Activated CD4-positive, alpha-beta T cell treated with anti-CD3 and anti-CD28 coated beads, Interleukin-2, amount 10 ng/mL, durations not matched to agents 24 days and 14 days (primary cell): ENCODE results near the gene DLGAP4. TPM values are rescaled to one million over a fixed set of nuclear protein-coding genes. Genes with fewer than 3 reads are reported as not detected.
A peak's percentile ranks its signal among the peaks of the same experiment; 100 is the strongest.

ENCODE experiments used
- DNase-seq: peaks from one replicate; pipeline ENCODE4 v3.0.0; 2022
- H3K27ac Mint-ChIP-seq: one replicate; pipeline ENCODE4 v1.8.0; 2022; ENCODE audit warnings: mild to moderate bottlenecking, mixed read lengths
- H3K27me3 Mint-ChIP-seq: one replicate; pipeline ENCODE4 v1.8.0; 2022; ENCODE audit warnings: mixed read lengths
- H3K36me3 Mint-ChIP-seq: one replicate; pipeline ENCODE4 v1.8.0; 2022; ENCODE audit warnings: low read depth, mild to moderate bottlenecking, mixed read lengths
- H3K4me1 Mint-ChIP-seq: one replicate; pipeline ENCODE4 v1.8.0; 2021; ENCODE audit warnings: mixed read lengths
- H3K4me3 Mint-ChIP-seq: one replicate; pipeline ENCODE4 v1.8.0; 2022; ENCODE audit warnings: mild to moderate bottlenecking, moderate library complexity, mixed read lengths
- H3K9me3 Mint-ChIP-seq: one replicate; pipeline ENCODE4 v1.8.0; 2021; ENCODE audit warnings: mixed read lengths
- intact Hi-C: fragments of 100-400 bp; cut with micrococcal nuclease; formaldehyde crosslinking; loops from one replicate; pipeline ENCODE4 v1.15.1; 2023
- total RNA-seq: library from RNA; stranded (reverse); gene quantifications from 2 replicates; pipeline ENCODE4 v1.2.3, GENCODE V29; 2022

Gene DLGAP4
- total RNA-seq, 1 donor from 2014 or later, result 21.3 TPM

GRCh38 chr20:36391955-36392354, 85.8 kb downstream of the DLGAP4 start:
- DNase-seq, result no peak
- Mint-ChIP-seq H3K4me3 (no peak overlapping the region), H3K36me3 (no peaks in the 10 kb centered on the region), H3K9me3 (peaks cover 4% of the 10 kb centered on the region), H3K4me1 (no peaks in the 10 kb centered on the region), H3K27me3 (no peaks in the 10 kb centered on the region), H3K27ac (no peak overlapping the region)
- intact Hi-C loops, result no loop called here

- intact Hi-C loops, result no loop called here
- H3K27me3 Mint-ChIP-seq, result no peaks in the 10 kb centered on the region
- no peak for DNase-seq
- no peaks in the 10 kb centered on the region for H3K36me3 Mint-ChIP-seq
- peaks cover 4% of the 10 kb centered on the region for H3K9me3 Mint-ChIP-seq
- H3K27ac Mint-ChIP-seq, result no peak overlapping the region
- H3K4me1 Mint-ChIP-seq, result no peaks in the 10 kb centered on the region
- no peak overlapping the region for H3K4me3 Mint-ChIP-seq
Measured at GRCh38 chr20:36392989-36393388, 86.8 kb downstream of the DLGAP4 start.

- intact Hi-C loops, result no loop called here
- Mint-ChIP-seq H3K27ac (no peak overlapping the region), H3K9me3 (peaks cover 4% of the 10 kb centered on the region), H3K27me3 (peaks cover 3% of the 10 kb centered on the region), H3K36me3 (no peaks in the 10 kb centered on the region), H3K4me3 (no peak overlapping the region), H3K4me1 (no peaks in the 10 kb centered on the region)
- DNase-seq, result no peak
Measured at GRCh38 chr20:36394340-36394965, 88.3 kb downstream of the DLGAP4 start.

- intact Hi-C loops, result no loop called here
- Mint-ChIP-seq H3K27ac (no peak overlapping the region), H3K27me3 (peaks cover 8% of the 10 kb centered on the region), H3K4me3 (no peak overlapping the region), H3K4me1 (no peaks in the 10 kb centered on the region), H3K36me3 (no peaks in the 10 kb centered on the region), H3K9me3 (peaks cover 4% of the 10 kb centered on the region)
- no peak for DNase-seq
Measured at GRCh38 chr20:36396340-36396739, 90.2 kb downstream of the DLGAP4 start.

- DNase-seq, result no peak
- no peaks in the 10 kb centered on the region for H3K4me1 Mint-ChIP-seq
- H3K36me3 Mint-ChIP-seq, result no peaks in the 10 kb centered on the region
- H3K27ac Mint-ChIP-seq, result no peak overlapping the region
- H3K27me3 Mint-ChIP-seq, result peaks cover 15% of the 10 kb centered on the region
- H3K9me3 Mint-ChIP-seq, result peaks cover 4% of the 10 kb centered on the region
- no peak overlapping the region for H3K4me3 Mint-ChIP-seq
- intact Hi-C loops, result no loop called here
Measured at GRCh38 chr20:36396847-36397630, 90.9 kb downstream of the DLGAP4 start.

GRCh38 chr20:36398515-36398914, 92.4 kb downstream of the DLGAP4 start:
- peaks cover 4% of the 10 kb centered on the region for H3K9me3 Mint-ChIP-seq
- peaks cover 23% of the 10 kb centered on the region for H3K27me3 Mint-ChIP-seq
- H3K4me3 Mint-ChIP-seq, result no peak overlapping the region
- H3K27ac Mint-ChIP-seq, result no peak overlapping the region
- no peaks in the 10 kb centered on the region for H3K36me3 Mint-ChIP-seq
- DNase-seq, result no peak
- intact Hi-C loops, result no loop called here
- H3K4me1 Mint-ChIP-seq, result no peaks in the 10 kb centered on the region

GRCh38 chr20:36399147-36399968, 93.2 kb downstream of the DLGAP4 start:
- no peak overlapping the region for H3K27ac Mint-ChIP-seq
- no peaks in the 10 kb centered on the region for H3K36me3 Mint-ChIP-seq
- H3K4me3 Mint-ChIP-seq, result no peak overlapping the region
- peaks cover 4% of the 10 kb centered on the region for H3K9me3 Mint-ChIP-seq
- peak; percentile 78 for DNase-seq
- peaks cover 23% of the 10 kb centered on the region for H3K27me3 Mint-ChIP-seq
- intact Hi-C loops, result no loop called here
- no peaks in the 10 kb centered on the region for H3K4me1 Mint-ChIP-seq

- peaks cover 23% of the 10 kb centered on the region for H3K27me3 Mint-ChIP-seq
- no peak for DNase-seq
- H3K27ac Mint-ChIP-seq, result no peak overlapping the region
- H3K4me3 Mint-ChIP-seq, result no peak overlapping the region
- H3K4me1 Mint-ChIP-seq, result no peaks in the 10 kb centered on the region
- H3K9me3 Mint-ChIP-seq, result peaks cover 4% of the 10 kb centered on the region
- intact Hi-C loops, result no loop called here
- H3K36me3 Mint-ChIP-seq, result no peaks in the 10 kb centered on the region
Measured at GRCh38 chr20:36399969-36400545, 93.9 kb downstream of the DLGAP4 start.

GRCh38 chr20:36400909-36401735, 95.0 kb downstream of the DLGAP4 start:
- Mint-ChIP-seq H3K27ac (no peak overlapping the region), H3K9me3 (peaks cover 4% of the 10 kb centered on the region), H3K27me3 (peaks cover 23% of the 10 kb centered on the region), H3K4me1 (no peaks in the 10 kb centered on the region), H3K36me3 (no peaks in the 10 kb centered on the region), H3K4me3 (no peak overlapping the region)
- DNase-seq, result no peak
- intact Hi-C loops, result no loop called here

- DNase-seq, result no peak
- Mint-ChIP-seq H3K9me3 (no peaks in the 10 kb centered on the region), H3K4me1 (no peaks in the 10 kb centered on the region), H3K36me3 (no peaks in the 10 kb centered on the region), H3K27ac (no peak overlapping the region), H3K27me3 (peaks cover 23% of the 10 kb centered on the region), H3K4me3 (no peak overlapping the region)
- intact Hi-C loops, result no loop called here
Measured at GRCh38 chr20:36402708-36403107, 96.6 kb downstream of the DLGAP4 start.

- H3K27ac Mint-ChIP-seq, result no peak overlapping the region
- H3K9me3 Mint-ChIP-seq, result no peaks in the 10 kb centered on the region
- H3K4me3 Mint-ChIP-seq, result no peak overlapping the region
- intact Hi-C loops, result no loop called here
- no peaks in the 10 kb centered on the region for H3K4me1 Mint-ChIP-seq
- H3K36me3 Mint-ChIP-seq, result no peaks in the 10 kb centered on the region
- peaks cover 21% of the 10 kb centered on the region for H3K27me3 Mint-ChIP-seq
- DNase-seq, result no peak
Measured at GRCh38 chr20:36404435-36404978, 98.4 kb downstream of the DLGAP4 start.

GRCh38 chr20:36405255-36405654, 99.1 kb downstream of the DLGAP4 start:
- H3K27me3 Mint-ChIP-seq, result peaks cover 21% of the 10 kb centered on the region
- H3K4me1 Mint-ChIP-seq, result no peaks in the 10 kb centered on the region
- DNase-seq, result no peak
- H3K4me3 Mint-ChIP-seq, result no peak overlapping the region
- H3K36me3 Mint-ChIP-seq, result no peaks in the 10 kb centered on the region
- no peaks in the 10 kb centered on the region for H3K9me3 Mint-ChIP-seq
- H3K27ac Mint-ChIP-seq, result no peak overlapping the region
- intact Hi-C loops, result no loop called here

GRCh38 chr20:36407199-36407733, 101.1 kb downstream of the DLGAP4 start:
- Mint-ChIP-seq H3K36me3 (no peaks in the 10 kb centered on the region), H3K9me3 (no peaks in the 10 kb centered on the region), H3K27me3 (peaks cover 7% of the 10 kb centered on the region), H3K4me1 (no peaks in the 10 kb centered on the region), H3K27ac (no peak overlapping the region), H3K4me3 (no peak overlapping the region)
- no peak for DNase-seq
- intact Hi-C loops, result no loop called here
